Germinal center (tissue), 1 donor: Measurements from ENCODE around the gene NUP153.

Source experiments
- DNase-seq: peaks from one replicate; pipeline ENCODE4 v3.0.0; 2012; ENCODE audit warnings: mixed read lengths, low spot score

The NUP153 gene

GRCh38 chr6:17662585-17662984 is 44.1 kb downstream of the NUP153 start:
- no peak for DNase-seq

- DNase-seq: no peak
These were observed 50.1 kb downstream of the NUP153 start for GRCh38 chr6:17656644-17657043.

GRCh38 chr6:17656092-17656491 is 50.6 kb downstream of the NUP153 start:
- no peak for DNase-seq

- DNase-seq: no peak
These were observed 53.4 kb downstream of the NUP153 start for GRCh38 chr6:17653198-17653882.

GRCh38 chr6:17650656-17651309 is 55.9 kb downstream of the NUP153 start:
- no peak for DNase-seq

- no peak for DNase-seq
These were observed 58.0 kb downstream of the NUP153 start for GRCh38 chr6:17648745-17649144.

- DNase-seq: no peak
These were observed 66.2 kb downstream of the NUP153 start for GRCh38 chr6:17640477-17640917.

GRCh38 chr6:17638212-17638715 is 68.5 kb downstream of the NUP153 start:
- no peak for DNase-seq

GRCh38 chr6:17635568-17635967 is 71.2 kb downstream of the NUP153 start:
- DNase-seq: no peak

- DNase-seq: no peak
These were observed 73.1 kb downstream of the NUP153 start for GRCh38 chr6:17633465-17634188.

- DNase-seq: no peak
These were observed 73.8 kb downstream of the NUP153 start for GRCh38 chr6:17632934-17633333.

GRCh38 chr6:17630511-17631073 is 76.1 kb downstream of the NUP153 start:
- DNase-seq: no peak

GRCh38 chr6:17629824-17630510 is 76.8 kb downstream of the NUP153 start:
- no peak for DNase-seq

- DNase-seq: no peak
These were observed 77.9 kb downstream of the NUP153 start for GRCh38 chr6:17628873-17629272.

GRCh38 chr6:17624396-17624795 is 82.3 kb downstream of the NUP153 start:
- DNase-seq: no peak

- DNase-seq: no peak
These were observed 84.6 kb downstream of the NUP153 start for GRCh38 chr6:17622144-17622543.

- DNase-seq: no peak
These were observed 85.7 kb downstream of the NUP153 start for GRCh38 chr6:17621003-17621402.

- no peak for DNase-seq
These were observed 90.9 kb downstream of the NUP153 start for GRCh38 chr6:17615794-17616193.

- no peak for DNase-seq
These were observed 94.7 kb downstream of the NUP153 start for GRCh38 chr6:17612048-17612447.

- no peak for DNase-seq
These were observed 95.9 kb downstream of the NUP153 start for GRCh38 chr6:17610835-17611234.

- DNase-seq: no peak
These were observed 100.1 kb downstream of the NUP153 start for GRCh38 chr6:17606606-17607005.

- DNase-seq: no peak
These were observed 103.8 kb downstream of the NUP153 start for GRCh38 chr6:17602888-17603287.
